ENCODE measurements around the gene PKP1.

PKP1 gene

DNA sequence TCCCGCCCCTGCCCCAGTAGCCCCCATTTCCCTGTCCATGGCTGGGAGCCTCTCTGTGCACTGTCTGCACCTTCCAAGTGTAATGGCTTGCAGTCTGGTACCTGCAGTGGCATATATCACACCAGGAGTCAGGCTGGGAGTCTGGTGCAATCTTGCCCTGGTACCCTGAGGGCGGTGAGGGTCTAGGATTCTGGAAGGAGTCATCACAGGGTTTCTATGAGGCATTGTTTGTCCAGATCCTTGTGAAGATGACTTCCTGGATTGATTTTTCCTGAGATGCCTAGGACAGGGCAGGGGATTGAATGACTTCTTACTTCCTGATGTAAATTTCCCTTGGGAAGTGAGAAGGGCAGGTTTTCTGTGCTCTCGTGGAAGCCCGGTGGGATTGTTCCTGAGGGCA, 5.9 kb upstream of the PKP1 start:
- POLR2A ChIA-PET, result interaction anchor here (0.6 kb wide), 1 partner anchor 31 kb away, joined by 3 read pairs; no protein-coding TSS in a partner anchor
- H3K4me3 ChIP-seq (ENCODE audit: low read depth, low read length), result no peak overlapping the region
- CTCF ChIA-PET, result interaction anchor here (1.8 to 1.9 kb wide), 2 partner anchors 68 to 84 kb away, joined by 4 to 5 read pairs; no protein-coding TSS in a partner anchor
- DNase-seq (ENCODE audit: low read depth, low spot score), result no peak
- TF ChIP-seq, protein P1, sequence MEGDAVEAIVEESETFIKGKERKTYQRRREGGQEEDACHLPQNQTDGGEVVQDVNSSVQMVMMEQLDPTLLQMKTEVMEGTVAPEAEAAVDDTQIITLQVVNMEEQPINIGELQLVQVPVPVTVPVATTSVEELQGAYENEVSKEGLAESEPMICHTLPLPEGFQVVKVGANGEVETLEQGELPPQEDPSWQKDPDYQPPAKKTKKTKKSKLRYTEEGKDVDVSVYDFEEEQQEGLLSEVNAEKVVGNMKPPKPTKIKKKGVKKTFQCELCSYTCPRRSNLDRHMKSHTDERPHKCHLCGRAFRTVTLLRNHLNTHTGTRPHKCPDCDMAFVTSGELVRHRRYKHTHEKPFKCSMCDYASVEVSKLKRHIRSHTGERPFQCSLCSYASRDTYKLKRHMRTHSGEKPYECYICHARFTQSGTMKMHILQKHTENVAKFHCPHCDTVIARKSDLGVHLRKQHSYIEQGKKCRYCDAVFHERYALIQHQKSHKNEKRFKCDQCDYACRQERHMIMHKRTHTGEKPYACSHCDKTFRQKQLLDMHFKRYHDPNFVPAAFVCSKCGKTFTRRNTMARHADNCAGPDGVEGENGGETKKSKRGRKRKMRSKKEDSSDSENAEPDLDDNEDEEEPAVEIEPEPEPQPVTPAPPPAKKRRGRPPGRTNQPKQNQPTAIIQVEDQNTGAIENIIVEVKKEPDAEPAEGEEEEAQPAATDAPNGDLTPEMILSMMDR (IDR thresholded peaks at IDR 0.05; ENCODE audit: insufficient read depth, low read length, missing control alignments), result no peak

DNA sequence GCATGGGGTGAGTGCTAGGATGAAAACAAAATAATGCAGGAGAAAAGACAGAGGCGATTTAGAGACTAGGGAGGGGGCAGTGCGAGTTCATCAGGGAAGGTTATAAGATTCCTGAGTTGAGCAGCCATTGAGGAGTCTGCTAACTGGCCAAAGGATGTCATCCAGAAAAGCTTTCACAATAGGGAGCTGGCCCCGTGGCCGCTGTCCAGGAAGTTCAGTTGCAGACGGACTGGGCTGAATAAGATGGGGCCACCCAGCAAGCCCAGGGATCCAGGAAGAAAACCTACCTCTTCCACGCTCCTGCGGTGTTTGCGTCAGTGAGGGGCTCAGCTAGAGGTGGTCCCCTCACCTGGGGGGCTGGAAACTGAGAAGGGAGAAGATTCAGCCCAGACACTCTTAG, 4.0 kb upstream of the PKP1 start:
- DNase-seq (ENCODE audit: low read depth, low spot score), result no peak
- POLR2A ChIA-PET, result no interaction called here
- CTCF ChIA-PET, result interaction anchor here (1.8 kb wide), 1 partner anchor 82 kb away, joined by 4 read pairs; no protein-coding TSS in a partner anchor
- H3K4me3 ChIP-seq (ENCODE audit: low read depth, low read length), result no peak overlapping the region
- TF ChIP-seq, protein P1 (IDR thresholded peaks at IDR 0.05; ENCODE audit: insufficient read depth, low read length, missing control alignments), result no peak

DNA sequence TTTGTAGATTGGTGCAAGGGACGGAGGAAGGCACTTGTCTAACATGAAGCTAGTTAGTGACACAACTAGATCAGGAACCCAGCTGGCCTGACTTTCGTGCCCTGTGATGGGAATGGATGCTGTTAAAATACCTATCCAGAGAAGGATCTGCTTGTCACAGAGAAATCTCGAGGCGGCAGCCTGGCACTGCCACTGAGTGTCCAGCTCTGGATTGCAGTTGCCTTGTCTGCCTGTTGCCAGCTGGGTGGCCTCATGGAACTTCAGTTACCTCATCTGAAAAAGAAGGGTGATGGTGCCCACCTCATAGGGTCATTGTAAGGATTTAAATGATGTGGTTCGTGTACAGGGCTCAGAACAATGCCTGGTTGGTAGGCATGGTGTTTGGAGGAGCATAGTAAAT, 2.4 kb upstream of the PKP1 start:
- CTCF ChIA-PET, result interaction anchor here (0.7 to 4.9 kb wide), 4 partner anchors 10 to 81 kb away, joined by 3 to 28 read pairs (median 10); no protein-coding TSS in a partner anchor
- TF ChIP-seq, protein P1 (IDR thresholded peaks at IDR 0.05; ENCODE audit: insufficient read depth, low read length, missing control alignments), result no peak
- POLR2A ChIA-PET, result no interaction called here
- H3K4me3 ChIP-seq (ENCODE audit: low read depth, low read length), result no peak overlapping the region
- DNase-seq (ENCODE audit: low read depth, low spot score), result no peak

DNA sequence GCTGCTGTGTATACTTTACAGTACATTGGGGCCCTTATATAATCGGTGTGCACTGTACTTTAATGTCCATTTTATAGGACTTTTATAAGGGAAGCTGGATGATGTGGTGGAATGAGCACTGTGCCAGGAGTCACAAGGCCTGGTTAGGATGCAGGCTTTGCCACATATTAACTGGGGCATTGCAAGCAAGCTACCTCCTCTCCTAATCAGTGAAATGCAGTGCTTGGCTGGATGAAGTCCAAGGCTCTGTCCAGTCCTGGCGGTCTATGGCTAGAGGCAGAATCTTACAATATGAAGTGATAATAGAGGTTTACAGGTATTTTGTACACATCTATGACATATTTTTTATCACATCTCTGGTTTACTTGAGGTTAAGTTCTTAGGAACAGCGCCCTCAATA, 1.7 kb upstream of the PKP1 start:
- ChIA-PET POLR2A (no interaction called here), CTCF (interaction anchor here (0.7 to 4.9 kb wide), 4 partner anchors 10 to 80 kb away, joined by 3 to 28 read pairs (median 10); no protein-coding TSS in a partner anchor)
- DNase-seq (ENCODE audit: low read depth, low spot score), result no peak
- TF ChIP-seq, protein P1 (IDR thresholded peaks at IDR 0.05; ENCODE audit: insufficient read depth, low read length, missing control alignments), result no peak
- no peak overlapping the region for H3K4me3 ChIP-seq (ENCODE audit: low read depth, low read length)

DNA sequence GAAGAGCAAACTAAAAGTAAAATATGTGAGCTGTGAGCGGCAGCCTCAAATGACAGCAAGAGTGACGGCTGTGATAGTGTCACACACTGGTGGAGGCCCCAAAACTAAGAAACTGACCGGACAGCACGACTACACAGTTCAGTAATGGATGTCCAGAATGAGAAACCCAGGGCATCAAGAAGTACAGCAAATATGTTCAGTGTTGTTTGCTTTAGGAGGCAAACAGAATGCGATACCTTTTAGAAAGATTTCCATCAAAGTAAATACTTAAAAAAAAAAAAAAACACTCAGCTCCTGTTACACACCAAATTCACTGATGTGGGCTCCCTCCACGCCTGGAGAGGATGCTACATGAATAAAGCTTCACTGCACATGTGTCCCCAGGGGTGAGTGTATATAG, 1.1 kb upstream of the PKP1 start:
- no peak overlapping the region for H3K4me3 ChIP-seq (ENCODE audit: low read depth, low read length)
- ChIA-PET CTCF (interaction anchor here (0.8 to 4.9 kb wide), 7 partner anchors 11 to 153 kb away, joined by 3 to 28 read pairs (median 3); no protein-coding TSS in a partner anchor), POLR2A (interaction anchor here (1.1 kb wide), 1 partner anchor 22 kb away, joined by 3 read pairs; no protein-coding TSS in a partner anchor)
- no peak for DNase-seq (ENCODE audit: low read depth, low spot score)
- TF ChIP-seq, protein P1 (IDR thresholded peaks at IDR 0.05; ENCODE audit: insufficient read depth, low read length, missing control alignments), result no peak

DNA sequence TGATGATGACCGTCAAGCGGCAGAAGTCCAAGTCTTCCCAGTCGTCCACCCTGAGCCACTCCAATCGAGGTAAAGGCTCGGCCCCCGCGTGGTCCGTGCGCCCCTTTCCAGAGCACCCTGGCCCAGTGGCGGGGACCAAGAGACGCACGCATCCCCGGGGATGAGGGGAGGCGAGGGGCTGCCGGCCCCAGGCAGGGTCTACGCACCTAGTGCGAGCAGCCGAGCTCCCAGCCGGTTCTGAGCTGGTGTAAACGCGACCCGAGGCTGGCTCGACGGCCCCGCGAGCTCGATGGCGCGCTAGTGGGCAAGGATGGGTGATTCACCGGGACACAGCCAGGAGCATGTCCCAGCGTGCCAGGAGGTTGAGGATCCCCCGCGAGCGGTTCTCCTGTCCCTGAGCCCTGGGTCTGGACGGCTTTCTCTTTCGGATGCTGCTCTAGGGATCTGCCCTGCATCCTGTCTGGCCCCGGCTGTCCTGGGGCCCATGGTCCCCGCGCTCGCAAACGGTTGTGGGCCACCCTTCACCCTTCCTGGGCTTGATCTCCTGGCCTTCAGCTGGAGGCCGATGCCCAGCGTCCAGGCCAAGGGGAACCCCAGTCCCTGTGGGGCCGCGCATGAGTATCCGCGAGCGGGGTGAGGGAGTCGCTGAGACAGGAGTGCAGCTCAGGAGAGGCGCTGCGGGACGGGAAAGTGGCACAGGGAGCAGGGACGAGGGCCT, 689 bp downstream of the PKP1 start:
- CTCF ChIA-PET, result interaction anchor here (0.9 to 4.9 kb wide), 3 partner anchors 29 to 78 kb away, joined by 3 to 28 read pairs (median 15); no protein-coding TSS in a partner anchor
- TF ChIP-seq, protein P1 (IDR thresholded peaks at IDR 0.05; ENCODE audit: insufficient read depth, low read length, missing control alignments), result no peak
- no peak for DNase-seq (ENCODE audit: low read depth, low spot score)
- no peak overlapping the region; the same call in 1 of the 2 replicates for H3K4me3 ChIP-seq (ENCODE audit: low read depth, low read length)
- POLR2A ChIA-PET, result no interaction called here

All from AG04449 (cell line).